RWPE1 (cell line): ENCODE measurements around the gene GTF3C4.

Source experiments
- CTCF ChIA-PET: fragments of 350-600 bp; sonication (Branson Sonifier 250); formaldehyde crosslinking; extraction: SDS; loops from one replicate; lab custom pipeline; 2021; lab: Yijun Ruan, JAX
- POLR2A ChIA-PET: fragments of 400-600 bp; formaldehyde crosslinking; extraction: SDS; loops from one replicate; lab custom pipeline; 2020; ENCODE audit warnings: antibody characterized with exemption; ENCODE audit not compliant: low non-redundant PET; lab: Yijun Ruan, JAX
- DNase-seq: peaks from one replicate; pipeline ENCODE4 v3.0.0; 2012; ENCODE audit warnings: low spot score
- H3K27ac ChIP-seq: fragments of 450-650 bp; 2 replicates; pipeline ENCODE4 v1.5.1; 2017
- CTCF ChIP-seq: fragments of 450-650 bp; conservative IDR thresholded peaks from 2 replicates; pipeline ENCODE4 v1.5.1; 2017; ENCODE audit warnings: low read depth, mild to moderate bottlenecking

GTF3C4 gene

GRCh38 chr9:132670457-132671391 lies at the start of gene GTF3C4:
GTF3C4 (plus strand) TSS chr9:132670464; CDS start chr9:132670599, 135 bp downstream.
- TF ChIP-seq CTCF = no peak
- H3K27ac ChIP-seq = peak within 1 kb of the TSS; percentile 100
- DNase-seq = peak; percentile 64
- CTCF ChIA-PET = interaction anchor here (0.7 to 1.1 kb wide), 4 partner anchors 24 to 256 kb away, joined by 3 to 5 read pairs (median 4); no protein-coding TSS in a partner anchor
- POLR2A ChIA-PET = interaction anchor here (0.8 to 1.2 kb wide), 2 partner anchors 99 to 101 kb away, joined by 3 read pairs; no protein-coding TSS in a partner anchor

- no peak for TF ChIP-seq CTCF
- H3K27ac ChIP-seq = no peak overlapping the region
- DNase-seq = no peak
- POLR2A ChIA-PET = interaction anchor here (0.6 kb wide), 1 partner anchor 52 kb away, joined by 3 read pairs; no protein-coding TSS in a partner anchor
- CTCF ChIA-PET = interaction anchor here (0.7 to 1.0 kb wide), 2 partner anchors 130 to 1550 kb away, joined by 5 to 6 read pairs; no protein-coding TSS in a partner anchor
Measured at GRCh38 chr9:132622159-132622558, 48.1 kb upstream of the GTF3C4 start.

GRCh38 chr9:132626285-132626684 lies 44.0 kb upstream of the GTF3C4 start:
- no peak for TF ChIP-seq CTCF
- no peak for DNase-seq
- H3K27ac ChIP-seq = no peak overlapping the region
- ChIA-PET CTCF (interaction anchor here (0.6 to 0.7 kb wide), 2 partner anchors 34 to 306 kb away, joined by 3 to 4 read pairs; no protein-coding TSS in a partner anchor), POLR2A (interaction anchor here (0.7 kb wide), 1 partner anchor 48 kb away, joined by 3 read pairs; no protein-coding TSS in a partner anchor)

- no peak for DNase-seq
- ChIA-PET POLR2A (interaction anchor here (0.7 kb wide), 1 partner anchor 1012 kb away, joined by 3 read pairs; no protein-coding TSS in a partner anchor), CTCF (no interaction called here)
- no peak overlapping the region for H3K27ac ChIP-seq
- TF ChIP-seq CTCF = no peak
Measured at GRCh38 chr9:132627106-132627505, 43.2 kb upstream of the GTF3C4 start.

- no peak overlapping the region for H3K27ac ChIP-seq
- no peak for DNase-seq
- TF ChIP-seq CTCF = no peak
- ChIA-PET POLR2A (interaction anchor here (0.7 kb wide), 1 partner anchor 1013 kb away, joined by 3 read pairs; no protein-coding TSS in a partner anchor), CTCF (no interaction called here)
Measured at GRCh38 chr9:132627594-132627993, 42.7 kb upstream of the GTF3C4 start.

- no peak for TF ChIP-seq CTCF
- H3K27ac ChIP-seq = no peak overlapping the region
- DNase-seq = no peak
- POLR2A ChIA-PET = no interaction called here
- CTCF ChIA-PET = no interaction called here
Measured at GRCh38 chr9:132628746-132629145, 41.5 kb upstream of the GTF3C4 start.
